COR-L47 (cell line): Measurements from ENCODE around the gene AEBP2.
"Not testable (repeated sequence)": the region's sequence is repeated elsewhere in the genome, so short reads cannot be mapped to it uniquely, and the experiment has no call there.

Source experiments
- DNase-seq: peaks from one replicate; lab custom pipeline; 2025; lab: John Stamatoyannopoulos, UW

Gene AEBP2

GRCh38 chr12:19421503-19422282 lies 17.6 kb upstream of the AEBP2 start:
- DNase-seq = no peak

DNA sequence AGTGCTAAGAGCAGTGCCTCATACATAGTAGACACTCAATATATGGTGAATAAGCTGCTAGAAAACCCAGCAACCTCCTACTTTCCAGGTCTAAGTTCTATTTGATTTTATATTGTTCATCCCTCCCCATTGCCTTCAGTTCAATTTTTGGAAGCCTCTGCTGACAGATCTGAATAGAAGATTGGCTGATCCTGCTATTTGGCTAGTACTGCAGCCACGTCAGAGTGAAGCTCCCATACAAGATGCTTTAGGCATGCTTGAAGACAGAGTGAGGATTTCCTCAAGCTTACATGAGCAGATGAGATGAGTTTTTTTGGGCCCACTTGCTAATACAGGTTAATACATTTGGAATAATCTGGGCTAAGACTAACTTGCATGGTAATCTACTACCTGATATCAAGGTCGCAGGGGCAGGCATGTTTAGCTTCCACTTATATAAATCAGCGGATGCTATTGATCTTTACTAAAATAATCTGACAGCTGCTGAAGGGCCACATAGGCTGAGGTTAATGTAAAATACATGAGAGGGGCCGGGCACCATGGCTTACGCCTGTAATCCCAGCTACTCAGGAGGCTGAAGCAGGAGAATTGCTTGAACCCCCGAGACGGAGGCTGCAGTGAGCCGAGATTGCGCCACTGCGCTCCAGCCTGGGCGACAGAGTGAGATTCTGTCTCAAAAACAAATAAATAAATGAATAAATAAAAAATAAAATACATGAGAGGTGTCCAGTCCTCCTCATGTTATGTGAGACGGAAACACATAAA lies 15.9 kb upstream of the AEBP2 start:
- no peak for DNase-seq

GRCh38 chr12:19428246-19428645 lies 11.0 kb upstream of the AEBP2 start:
- DNase-seq = no peak

- not testable (repeated sequence) for DNase-seq
These were observed 9.8 kb upstream of the AEBP2 start for GRCh38 chr12:19429491-19429890.

- no peak for DNase-seq
These were observed 8.3 kb upstream of the AEBP2 start for GRCh38 chr12:19430988-19431387.

DNA sequence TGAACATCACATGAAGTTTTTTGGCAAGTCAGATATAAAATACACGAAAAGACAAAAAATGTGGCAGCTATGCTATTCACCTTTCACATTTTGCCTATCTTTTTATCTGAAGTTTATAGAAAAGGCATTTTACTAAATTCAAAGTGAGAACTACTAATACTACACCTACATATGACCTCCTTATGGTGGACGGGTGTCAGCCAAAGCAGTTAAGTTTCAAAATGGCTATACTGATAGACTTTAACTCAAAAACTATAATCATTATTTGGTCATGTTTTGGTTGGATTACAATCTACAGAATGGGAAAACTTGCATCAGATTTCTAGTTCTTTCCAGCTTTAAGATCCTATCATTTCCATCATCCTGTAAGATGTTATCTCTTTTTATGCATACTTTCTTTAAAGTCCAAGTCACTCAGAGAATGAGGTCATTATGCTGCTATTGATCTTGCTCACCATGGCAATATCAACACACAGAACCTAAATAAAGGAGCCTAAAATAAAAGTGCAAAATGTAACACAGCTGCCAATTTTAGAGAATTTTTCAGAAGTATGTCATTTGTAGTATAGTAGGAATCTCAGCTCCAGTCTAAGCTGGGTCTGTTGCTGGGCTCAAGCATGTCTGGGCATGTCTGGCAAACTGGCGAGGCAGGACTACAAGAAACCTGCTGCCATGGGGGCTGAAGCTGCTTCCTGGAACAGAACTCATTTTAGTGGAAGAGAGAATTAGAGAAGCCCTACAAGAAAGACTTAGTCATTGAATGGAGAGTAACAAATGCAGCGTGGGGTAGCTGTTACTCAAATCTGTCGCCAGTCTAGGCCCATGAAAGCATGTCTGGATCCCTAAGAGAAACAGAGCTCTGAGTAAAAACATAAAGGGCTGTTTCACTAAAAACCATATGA lies 7.6 kb upstream of the AEBP2 start:
- DNase-seq = no peak

GRCh38 chr12:19432309-19433170 lies 6.8 kb upstream of the AEBP2 start:
- DNase-seq = no peak

- DNase-seq = no peak
These were observed 4.8 kb upstream of the AEBP2 start for GRCh38 chr12:19434538-19434937.

DNA sequence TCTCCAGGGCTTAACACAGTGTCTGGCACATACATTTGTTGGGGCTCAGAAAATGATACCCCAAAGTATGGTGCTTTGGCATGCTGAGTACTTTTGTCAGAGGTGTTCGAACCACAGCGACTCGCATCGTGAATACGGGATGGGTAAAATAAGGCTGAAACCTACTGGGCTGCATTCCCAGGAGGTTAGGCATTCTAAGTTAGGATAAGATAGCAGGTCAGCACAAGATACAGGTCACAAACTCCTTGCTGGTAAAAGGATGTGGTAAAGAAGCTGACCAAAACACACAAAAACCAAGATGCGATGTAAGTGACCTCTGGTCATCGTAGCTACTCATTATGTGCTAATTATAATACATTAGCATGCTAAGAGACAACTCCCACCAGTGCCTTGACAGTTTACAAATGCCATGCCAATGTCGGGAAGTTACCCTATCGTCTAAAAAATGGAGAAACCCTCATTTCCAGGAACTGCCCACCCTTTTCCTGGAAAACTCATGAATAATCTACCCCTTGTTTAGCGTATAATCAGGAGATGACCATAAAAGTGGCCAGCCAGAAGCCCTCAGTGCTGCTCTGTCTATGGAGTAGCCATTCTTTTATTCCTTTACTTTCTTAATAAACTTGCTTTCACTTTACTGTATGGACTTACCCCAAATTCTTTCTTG lies 3.3 kb upstream of the AEBP2 start:
- no peak for DNase-seq

DNA sequence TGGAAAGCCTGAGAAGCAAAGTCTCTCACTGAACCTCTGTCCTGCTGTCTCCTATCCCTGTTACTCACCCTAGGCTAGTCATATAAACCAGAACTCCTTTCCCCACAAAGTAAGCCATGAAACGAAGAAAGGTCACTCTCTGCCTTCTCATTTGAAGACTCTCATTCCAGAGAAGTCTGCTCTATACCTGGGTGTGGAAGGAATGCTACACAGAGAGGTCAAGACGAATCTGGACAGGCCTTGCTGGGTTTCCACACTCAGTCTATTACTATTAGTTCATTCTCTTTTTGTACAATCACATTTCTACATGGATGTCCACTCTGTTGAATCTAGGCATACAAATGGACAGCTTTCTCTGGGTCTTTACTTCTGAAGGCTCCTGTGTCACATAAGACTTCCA lies 2.4 kb upstream of the AEBP2 start:
- no peak for DNase-seq

GRCh38 chr12:19437996-19438395 lies 1.3 kb upstream of the AEBP2 start:
- DNase-seq = no peak

DNA sequence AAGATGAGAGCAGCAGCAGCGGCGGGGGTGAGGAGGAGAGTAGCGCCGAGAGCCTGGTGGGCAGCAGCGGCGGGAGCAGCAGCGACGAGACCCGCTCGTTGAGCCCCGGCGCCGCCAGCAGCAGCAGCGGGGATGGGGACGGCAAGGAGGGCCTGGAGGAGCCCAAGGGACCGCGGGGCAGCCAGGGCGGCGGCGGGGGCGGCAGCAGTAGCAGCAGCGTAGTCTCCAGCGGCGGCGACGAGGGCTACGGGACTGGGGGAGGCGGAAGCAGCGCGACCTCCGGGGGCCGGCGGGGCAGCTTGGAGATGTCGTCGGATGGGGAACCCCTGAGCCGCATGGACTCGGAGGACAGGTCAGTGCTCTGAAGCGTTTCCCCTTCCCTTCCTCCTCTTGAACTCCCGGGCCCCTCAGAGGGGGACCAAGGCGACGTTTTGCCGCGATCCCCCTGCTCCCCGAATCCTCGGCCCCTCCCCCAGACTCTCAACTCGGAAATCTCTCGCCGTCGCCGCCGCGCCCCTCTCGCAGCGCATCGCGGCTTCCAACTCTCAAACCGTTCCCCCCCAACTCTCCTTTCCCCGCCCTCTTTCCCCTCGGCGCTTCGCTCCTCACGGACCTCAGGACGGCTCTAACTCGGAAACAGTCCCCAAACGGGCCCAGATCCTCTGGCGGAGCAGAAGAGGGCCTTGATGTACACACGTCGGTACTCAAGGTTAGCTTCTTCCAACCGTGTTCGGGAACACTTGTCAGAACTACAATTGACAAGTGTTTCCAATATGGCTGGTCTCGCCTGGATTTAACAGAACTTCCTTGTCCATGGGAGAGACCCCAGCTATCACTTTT lies 947 bp downstream of the AEBP2 start:
- DNase-seq = no peak

DNA sequence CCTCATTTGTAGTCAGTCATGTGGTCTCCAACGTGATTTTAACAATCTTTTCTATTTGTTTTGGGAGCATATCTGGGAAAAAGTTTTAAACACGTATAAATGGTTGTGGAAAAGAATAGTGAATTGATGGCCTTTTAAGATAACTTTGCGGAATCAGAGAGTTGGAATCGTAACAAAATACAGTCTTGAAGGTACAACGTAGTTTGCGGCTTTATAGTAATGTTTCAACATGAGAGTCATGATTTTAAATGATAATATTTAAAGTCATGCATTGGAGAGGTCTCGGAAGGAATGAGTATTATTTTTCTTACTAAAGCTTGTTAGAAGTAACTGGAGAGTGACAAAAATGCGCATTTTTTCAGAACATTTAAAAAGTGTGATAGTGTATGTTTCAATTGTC lies 1.6 kb downstream of the AEBP2 start:
- no peak for DNase-seq

GRCh38 chr12:19443585-19443984 lies 4.3 kb downstream of the AEBP2 start:
- no peak for DNase-seq

DNA sequence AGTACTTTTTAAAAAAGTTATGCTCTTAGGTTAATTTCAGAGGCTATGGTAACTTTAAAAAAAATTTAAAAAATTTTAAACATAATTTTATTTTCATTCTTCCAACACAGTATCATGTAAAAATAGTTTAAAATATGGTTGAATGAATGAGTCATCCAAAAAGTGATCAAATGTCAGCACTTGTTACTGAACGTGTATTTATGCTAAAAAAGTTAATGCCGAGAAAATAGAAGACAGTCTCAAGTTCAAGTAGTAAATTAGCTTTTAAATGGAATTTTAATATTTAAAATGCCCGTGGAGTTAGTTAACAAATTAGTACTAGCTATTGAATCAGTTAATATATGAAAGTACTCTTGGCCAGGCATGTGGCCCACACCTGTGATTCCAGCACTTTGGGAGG lies 4.8 kb downstream of the AEBP2 start:
- no peak for DNase-seq

DNA sequence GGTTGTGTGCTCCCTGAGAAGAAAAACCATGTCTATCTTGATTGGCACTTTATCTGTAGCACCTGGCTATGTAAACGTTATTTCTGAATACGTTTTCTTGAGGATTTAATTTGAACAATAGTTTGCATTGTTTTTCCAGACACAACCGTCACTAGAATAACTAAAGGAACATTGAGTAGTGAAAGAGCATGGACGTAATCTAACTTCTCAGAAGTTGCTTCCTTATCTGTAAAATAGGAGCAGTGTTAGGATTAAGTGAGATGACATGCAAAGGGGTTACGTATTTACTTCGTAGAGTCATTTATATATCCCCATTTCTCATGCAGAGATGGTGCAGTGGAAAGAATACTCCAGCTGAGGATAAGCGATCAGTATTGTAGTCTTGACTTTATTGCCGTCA lies 8.1 kb downstream of the AEBP2 start:
- DNase-seq = no peak

DNA sequence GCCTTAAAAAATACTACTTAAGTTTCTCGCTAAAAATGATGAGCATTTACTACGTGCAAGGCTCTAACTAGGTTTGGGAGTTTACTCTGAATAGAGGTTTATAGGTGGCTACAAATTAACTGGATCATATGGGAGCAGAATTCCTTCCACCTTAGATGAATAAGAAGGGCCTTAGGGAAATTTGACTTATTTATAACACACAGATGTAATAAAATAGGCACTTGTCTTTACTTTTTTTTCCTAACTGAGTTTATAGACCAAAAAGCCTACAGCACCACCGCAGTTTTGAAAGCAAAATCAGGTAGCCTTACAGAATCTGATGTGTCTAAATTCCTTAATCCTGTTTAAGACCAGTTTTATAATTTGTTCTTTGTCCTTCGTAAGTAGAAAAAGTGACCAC lies 10.5 kb downstream of the AEBP2 start:
- no peak for DNase-seq

DNA sequence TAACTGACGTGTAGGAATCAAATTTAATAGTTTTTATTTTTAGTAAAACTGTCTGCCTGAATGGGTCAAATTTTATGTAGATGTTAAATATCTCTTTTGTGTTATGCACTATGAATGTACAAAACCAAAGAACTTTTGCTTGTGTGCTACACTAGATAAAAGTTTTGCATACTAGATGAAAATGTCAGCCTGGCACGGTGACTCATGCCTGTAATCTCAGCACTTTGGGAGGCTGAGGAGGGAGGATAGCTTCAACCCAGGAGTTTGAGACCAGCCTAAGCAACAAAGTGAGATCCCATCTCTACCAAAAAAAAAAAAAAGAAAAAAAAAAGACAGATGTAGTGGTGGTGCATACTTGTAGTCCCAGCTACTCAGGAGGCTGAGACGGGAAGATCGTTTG lies 11.1 kb downstream of the AEBP2 start:
- no peak for DNase-seq

- DNase-seq = no peak
These were observed 11.9 kb downstream of the AEBP2 start for GRCh38 chr12:19451196-19451595.

DNA sequence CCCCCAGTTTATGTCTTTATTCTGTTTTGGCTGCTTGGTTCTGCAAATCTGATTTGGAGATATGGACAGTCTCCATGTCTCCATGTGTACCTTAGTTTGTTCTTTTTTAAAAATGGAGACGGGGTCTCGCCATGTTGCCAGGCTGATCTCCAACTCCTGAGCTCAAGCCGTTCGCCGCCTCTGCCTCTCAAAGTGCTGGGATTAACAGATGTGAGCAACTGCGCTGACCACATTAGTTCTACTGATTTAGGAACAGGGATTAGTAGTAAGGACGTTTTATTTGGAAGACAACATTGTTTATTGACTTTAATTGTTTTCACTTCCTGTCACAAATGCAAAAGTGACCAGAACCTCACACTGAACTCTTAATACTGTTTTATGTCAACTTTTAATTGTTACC lies 14.7 kb downstream of the AEBP2 start:
- no peak for DNase-seq
